NCI-H446 treated with DMSO at 0.1 percent for 48 hours (cell line): Measurements from ENCODE around the gene HNRNPUL2.

Experiments
- DNase-seq: peaks from one replicate; lab custom pipeline; 2025; lab: John Stamatoyannopoulos, UW

Gene HNRNPUL2

DNA sequence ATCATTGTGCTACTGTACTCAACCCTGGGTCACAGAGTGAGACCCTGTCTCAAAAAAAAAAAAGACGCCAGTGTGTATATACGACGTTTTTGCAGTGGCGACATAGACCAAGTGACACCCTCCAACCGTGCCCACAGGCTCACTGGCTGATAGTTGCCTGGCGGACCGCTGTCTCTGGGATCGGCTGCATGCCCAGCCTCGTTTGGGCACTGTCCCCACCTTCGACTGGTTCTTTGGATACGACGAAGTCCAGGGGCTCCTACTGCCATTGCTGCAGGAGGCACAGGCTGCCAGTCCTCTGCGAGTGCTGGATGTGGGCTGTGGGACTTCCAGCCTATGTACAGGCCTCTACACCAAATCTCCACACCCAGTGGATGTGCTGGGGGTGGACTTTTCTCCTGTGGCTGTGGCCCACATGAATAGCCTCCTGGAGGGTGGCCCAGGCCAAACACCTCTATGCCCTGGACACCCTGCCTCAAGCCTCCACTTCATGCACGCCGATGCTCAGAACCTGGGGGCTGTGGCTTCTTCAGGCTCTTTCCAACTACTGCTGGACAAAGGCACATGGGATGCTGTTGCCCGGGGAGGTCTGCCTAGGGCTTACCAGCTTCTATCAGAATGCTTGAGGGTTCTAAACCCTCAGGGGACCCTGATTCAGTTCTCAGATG, 60.9 kb downstream of the HNRNPUL2 start:
- no peak for DNase-seq

- no peak for DNase-seq
Observed at GRCh38 chr11:62665599-62666258, 61.5 kb downstream of the HNRNPUL2 start.

GRCh38 chr11:62665075-62665598, 62.1 kb downstream of the HNRNPUL2 start, which contains the start of the genes C11orf98 and CSKMT:
C11orf98 (minus strand) TSS chr11:62665210; CDS start chr11:62665169, 41 bp downstream.
CSKMT (plus strand) TSS chr11:62665312; CDS start chr11:62665880, 568 bp downstream.
- DNase-seq, result peak; percentile 92

- peak; percentile 22 for DNase-seq
Observed at GRCh38 chr11:62664405-62665074, 62.7 kb downstream of the HNRNPUL2 start.
